Activated naive CD4-positive, alpha-beta T cell (primary cell): ENCODE results near the gene OGT.
"Not testable (repeated sequence)": the region's sequence is repeated elsewhere in the genome, so short reads cannot be mapped to it uniquely, and the experiment has no call there.

Source experiments
- DNase-seq, 4 experiments: peaks; one replicate each; lab custom pipeline; 2025; lab: John Stamatoyannopoulos, UW

Gene OGT

GRCh38 chrX:71532753-71533425, at the start of gene OGT:
Gene OGT (plus strand): TSS chrX:71533104. CDS start chrX:71533300, 196 bp downstream.
- DNase-seq = peak; percentile 67 to 89 (median 74)

- no peak for DNase-seq
Measured at GRCh38 chrX:71487814-71488213, 45.1 kb upstream of the OGT start.

- no peak for DNase-seq
Measured at GRCh38 chrX:71489540-71489939, 43.4 kb upstream of the OGT start.

GRCh38 chrX:71492231-71493065, 40.5 kb upstream of the OGT start:
- peak in 2 of 4 experiments; percentile 12 to 17 for DNase-seq

- DNase-seq = no peak
Measured at GRCh38 chrX:71493111-71493613, 39.7 kb upstream of the OGT start.

- DNase-seq = not testable (repeated sequence)
Measured at GRCh38 chrX:71495979-71496378, 36.9 kb upstream of the OGT start.

- DNase-seq = no peak
Measured at GRCh38 chrX:71496476-71496875, 36.4 kb upstream of the OGT start.

- not testable (repeated sequence) for DNase-seq
Measured at GRCh38 chrX:71502080-71502479, 30.8 kb upstream of the OGT start.

GRCh38 chrX:71504346-71504745, 28.6 kb upstream of the OGT start:
- DNase-seq = no peak

GRCh38 chrX:71509289-71509688, 23.6 kb upstream of the OGT start:
- no peak for DNase-seq

GRCh38 chrX:71510161-71510560, 22.7 kb upstream of the OGT start:
- DNase-seq = no peak

- not testable (repeated sequence) for DNase-seq
Measured at GRCh38 chrX:71513731-71514130, 19.2 kb upstream of the OGT start.

- DNase-seq = no peak
Measured at GRCh38 chrX:71514367-71515037, 18.4 kb upstream of the OGT start.

- no peak for DNase-seq
Measured at GRCh38 chrX:71515038-71515396, 17.9 kb upstream of the OGT start.

GRCh38 chrX:71525316-71525715, 7.6 kb upstream of the OGT start:
- DNase-seq = no peak

- DNase-seq = peak in 2 of 4 experiments; percentile 12 to 26
Measured at GRCh38 chrX:71532078-71532752, 689 bp upstream of the OGT start.

- no peak for DNase-seq
Measured at GRCh38 chrX:71533516-71533850, 579 bp downstream of the OGT start.

- peak in 2 of 4 experiments; percentile 19 to 36 for DNase-seq
Measured at GRCh38 chrX:71533851-71534561, 1.1 kb downstream of the OGT start.

- no peak for DNase-seq
Measured at GRCh38 chrX:71534773-71535544, 2.1 kb downstream of the OGT start.

- no peak for DNase-seq
Measured at GRCh38 chrX:71536285-71536684, 3.4 kb downstream of the OGT start.

- no peak for DNase-seq
Measured at GRCh38 chrX:71537743-71538142, 4.8 kb downstream of the OGT start.
